HepG2 (cell line): ENCODE data around the gene GIPC2. TPM values are rescaled to one million over a fixed set of nuclear protein-coding genes. Genes with fewer than 3 reads are reported as not detected.

ENCODE experiments used
- ATAD3A ChIP-seq: sonication (generic); formaldehyde crosslinking; IDR thresholded peaks from 2 replicates; pipeline ENCODE4 v1.4.0; 2020; ENCODE audit warnings: missing genetic modification reagents
- DNMT3B ChIP-seq: conservative IDR thresholded peaks from 2 replicates; pipeline ENCODE4 v1.6.1; 2016; ENCODE audit warnings: missing biosample characterization, control low read depth
- ELF3 ChIP-seq: IDR thresholded peaks from 2 replicates; pipeline ENCODE4 v1.6.1; 2016; ENCODE audit warnings: missing genetic modification reagents, missing compliant biosample characterization
- ESRRA ChIP-seq: sonication (generic); formaldehyde crosslinking; IDR thresholded peaks from 2 replicates; pipeline ENCODE4 v1.5.1; 2020; ENCODE audit warnings: mild to moderate bottlenecking, low read depth, missing genetic modification reagents
- FIP1L1 ChIP-seq: fragments of 200-400 bp; formaldehyde crosslinking; IDR thresholded peaks from 2 replicates; pipeline ENCODE4 v1.6.1; 2018; ENCODE audit warnings: low read depth, mild to moderate bottlenecking, low read length, moderate library complexity, borderline replicate concordance; ENCODE audit not compliant: insufficient read depth
- FLYWCH1 ChIP-seq: sonication (generic); formaldehyde crosslinking; IDR thresholded peaks from 2 replicates; pipeline ENCODE4 v1.8.1; 2023; ENCODE audit warnings: mild to moderate bottlenecking, missing genetic modification reagents
- NAIF1 ChIP-seq: sonication (generic); formaldehyde crosslinking; IDR thresholded peaks from 2 replicates; pipeline ENCODE4 v1.5.0; 2020; ENCODE audit warnings: mild to moderate bottlenecking, missing genetic modification reagents, borderline replicate concordance
- NBN ChIP-seq: fragments of 450-650 bp; conservative IDR thresholded peaks from 2 replicates; pipeline ENCODE4 v1.6.1; 2017
- NR2C2 ChIP-seq: sonication (generic); formaldehyde crosslinking; IDR thresholded peaks from 2 replicates; pipeline ENCODE4 v1.4.0; 2020; ENCODE audit warnings: missing genetic modification reagents, mild to moderate bottlenecking, moderate library complexity, borderline replicate concordance
- PHF21A ChIP-seq: sonication (generic); formaldehyde crosslinking; IDR thresholded peaks from 2 replicates; pipeline ENCODE4 v1.5.0; 2020; ENCODE audit warnings: mild to moderate bottlenecking, missing genetic modification reagents
- RXRA ChIP-seq: sonication (generic); formaldehyde crosslinking; IDR thresholded peaks from 2 replicates; pipeline ENCODE4 v1.5.1; 2020; ENCODE audit warnings: missing genetic modification reagents
- SNAI1 ChIP-seq: sonication (generic); formaldehyde crosslinking; IDR thresholded peaks from 2 replicates; pipeline ENCODE4 v1.5.0; 2020; ENCODE audit warnings: mild to moderate bottlenecking, missing genetic modification reagents, borderline replicate concordance
- SNRNP70 ChIP-seq: fragments of 200-400 bp; formaldehyde crosslinking; IDR thresholded peaks from 2 replicates; pipeline ENCODE4 v1.6.1; 2017; ENCODE audit warnings: mild to moderate bottlenecking, low read depth, low read length, moderate library complexity
- ZEB1 ChIP-seq: IDR thresholded peaks from 2 replicates; pipeline ENCODE4 v1.6.1; 2012; ENCODE audit warnings: mild to moderate bottlenecking, low read depth, inconsistent platforms; ENCODE audit not compliant: insufficient replicate concordance
- ZNF441 ChIP-seq: sonication (generic); formaldehyde crosslinking; IDR thresholded peaks from 2 replicates; pipeline ENCODE4 v1.7.0; 2021; ENCODE audit warnings: missing genetic modification reagents, borderline replicate concordance
- ZNF598 ChIP-seq: sonication (generic); formaldehyde crosslinking; IDR thresholded peaks from 2 replicates; pipeline ENCODE4 v1.5.1; 2020; ENCODE audit warnings: mild to moderate bottlenecking, missing genetic modification reagents, borderline replicate concordance
- ZNF891 ChIP-seq: sonication (generic); formaldehyde crosslinking; IDR thresholded peaks from 2 replicates; pipeline ENCODE4 v1.5.0; 2020; ENCODE audit warnings: mild to moderate bottlenecking, missing genetic modification reagents
- polyA plus RNA-seq, 8 experiments: library from polyadenylated mRNA; depleted of rRNA in 3 of 8; stranded (reverse) in 7 of 8; unstranded in 1 of 8; fragments of >200 nt; fragmentation: Illumina TruSeq in 4 of 8; extraction: Trizol in 4 of 8; gene quantifications; 2 replicates each; pipeline versions ENCODE4 v1.2.1 to v1.2.3, GENCODE V29; 2011 to 2016; ENCODE audit warnings: low read depth in 4 of 8, missing spikeins in 1 of 8, mixed read lengths in 1 of 8; ENCODE audit not compliant: insufficient read depth in 1 of 8
- total RNA-seq, 5 experiments: library from RNA; depleted of rRNA; stranded (reverse); fragments of >200 nt; fragmentation: Illumina TruSeq; extraction: Trizol; gene quantifications; 2 replicates each; pipeline ENCODE4 v1.2.3, GENCODE V29; 2016; ENCODE audit warnings: low read depth in 1 of 5
- TF ChIP-seq, protein P1 (sequence below): sonication (generic); formaldehyde crosslinking; IDR thresholded peaks from 2 replicates; pipeline ENCODE4 v1.4.0; 2020; ENCODE audit warnings: low read depth, mild to moderate bottlenecking, missing genetic modification reagents
- TF ChIP-seq, protein P2 (sequence below): sonication (generic); formaldehyde crosslinking; IDR thresholded peaks from 2 replicates; pipeline ENCODE4 v1.4.0; 2020; ENCODE audit warnings: missing genetic modification reagents, borderline replicate concordance
- TF ChIP-seq, protein P3 (sequence below): sonication (generic); formaldehyde crosslinking; IDR thresholded peaks from 2 replicates; pipeline ENCODE4 v1.5.1; 2020; ENCODE audit warnings: missing genetic modification reagents, mild to moderate bottlenecking, borderline replicate concordance
- TF ChIP-seq, protein P4 (sequence below): sonication (generic); formaldehyde crosslinking; IDR thresholded peaks from 2 replicates; pipeline ENCODE4 v1.4.0; 2020; ENCODE audit warnings: missing genetic modification reagents, mild to moderate bottlenecking, borderline replicate concordance

GIPC2 gene
- total and polyA plus RNA-seq, 2 of the 13 experiments (the other 11 are each of a cell fraction or from before 2014, with no cell fraction given): 6.1 to 21.6 TPM

DNA sequence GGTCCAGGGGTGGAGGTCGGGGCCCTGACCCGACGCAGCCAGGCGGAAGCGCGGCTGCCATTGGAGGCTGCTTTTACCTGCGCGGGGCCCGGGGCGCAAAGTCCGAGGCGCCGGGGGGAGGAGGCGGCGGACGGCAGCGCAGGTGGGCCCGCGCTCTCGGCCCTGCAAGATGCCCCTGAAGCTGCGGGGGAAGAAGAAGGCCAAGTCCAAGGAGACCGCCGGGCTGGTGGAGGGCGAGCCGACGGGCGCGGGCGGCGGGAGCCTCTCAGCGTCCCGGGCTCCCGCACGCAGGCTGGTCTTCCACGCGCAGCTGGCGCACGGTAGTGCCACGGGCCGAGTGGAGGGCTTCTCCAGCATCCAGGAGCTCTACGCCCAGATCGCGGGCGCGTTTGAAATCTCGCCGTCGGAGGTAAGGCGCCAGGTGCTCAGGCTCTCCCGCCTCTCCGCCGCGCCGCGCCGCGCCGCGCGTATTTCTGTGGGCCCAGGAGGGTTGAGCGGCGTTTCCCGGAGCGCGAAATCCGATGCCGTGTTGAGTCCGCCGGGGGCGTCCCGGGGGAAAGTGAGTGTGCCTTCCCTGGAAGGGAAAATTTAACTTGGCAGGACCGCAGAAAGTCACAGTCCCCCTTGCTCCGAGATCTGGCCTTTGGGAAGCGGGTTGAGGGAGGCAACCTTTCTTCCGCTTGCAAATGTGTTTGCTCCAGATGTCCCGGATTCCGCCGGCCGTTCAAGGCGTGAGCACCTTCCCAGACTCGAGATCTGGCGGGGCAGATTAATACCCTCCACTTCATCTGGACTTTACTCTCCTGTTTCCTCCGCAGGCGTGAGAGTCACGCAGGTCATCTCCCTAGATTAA, at the start of gene GIPC2 (continued):
- TF ChIP-seq ZNF891 (CRISPR knock-in tag): no peak
- TF ChIP-seq ATAD3A (CRISPR knock-in tag): no peak
- peak; percentile 62; the same call in 1 of the 2 replicates for TF ChIP-seq NAIF1 (CRISPR knock-in tag)
- TF ChIP-seq ESRRA (CRISPR knock-in tag): 0 out of 2 replicates have a peak, but pooled peaks have one; percentile 53
- TF ChIP-seq, protein P1, sequence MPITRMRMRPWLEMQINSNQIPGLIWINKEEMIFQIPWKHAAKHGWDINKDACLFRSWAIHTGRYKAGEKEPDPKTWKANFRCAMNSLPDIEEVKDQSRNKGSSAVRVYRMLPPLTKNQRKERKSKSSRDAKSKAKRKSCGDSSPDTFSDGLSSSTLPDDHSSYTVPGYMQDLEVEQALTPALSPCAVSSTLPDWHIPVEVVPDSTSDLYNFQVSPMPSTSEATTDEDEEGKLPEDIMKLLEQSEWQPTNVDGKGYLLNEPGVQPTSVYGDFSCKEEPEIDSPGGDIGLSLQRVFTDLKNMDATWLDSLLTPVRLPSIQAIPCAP (CRISPR knock-in tag): no peak
- 0 out of 2 replicates have a peak, but pooled peaks have one; percentile 54 for TF ChIP-seq DNMT3B (CRISPR knock-in tag)
- peak; percentile 91 for TF ChIP-seq NR2C2 (CRISPR knock-in tag)
- peak; percentile 47; the same call in 1 of the 2 replicates for TF ChIP-seq RXRA
- TF ChIP-seq ZNF598 (CRISPR knock-in tag): peak; percentile 75
- no peak for TF ChIP-seq FIP1L1
- TF ChIP-seq, protein P2, sequence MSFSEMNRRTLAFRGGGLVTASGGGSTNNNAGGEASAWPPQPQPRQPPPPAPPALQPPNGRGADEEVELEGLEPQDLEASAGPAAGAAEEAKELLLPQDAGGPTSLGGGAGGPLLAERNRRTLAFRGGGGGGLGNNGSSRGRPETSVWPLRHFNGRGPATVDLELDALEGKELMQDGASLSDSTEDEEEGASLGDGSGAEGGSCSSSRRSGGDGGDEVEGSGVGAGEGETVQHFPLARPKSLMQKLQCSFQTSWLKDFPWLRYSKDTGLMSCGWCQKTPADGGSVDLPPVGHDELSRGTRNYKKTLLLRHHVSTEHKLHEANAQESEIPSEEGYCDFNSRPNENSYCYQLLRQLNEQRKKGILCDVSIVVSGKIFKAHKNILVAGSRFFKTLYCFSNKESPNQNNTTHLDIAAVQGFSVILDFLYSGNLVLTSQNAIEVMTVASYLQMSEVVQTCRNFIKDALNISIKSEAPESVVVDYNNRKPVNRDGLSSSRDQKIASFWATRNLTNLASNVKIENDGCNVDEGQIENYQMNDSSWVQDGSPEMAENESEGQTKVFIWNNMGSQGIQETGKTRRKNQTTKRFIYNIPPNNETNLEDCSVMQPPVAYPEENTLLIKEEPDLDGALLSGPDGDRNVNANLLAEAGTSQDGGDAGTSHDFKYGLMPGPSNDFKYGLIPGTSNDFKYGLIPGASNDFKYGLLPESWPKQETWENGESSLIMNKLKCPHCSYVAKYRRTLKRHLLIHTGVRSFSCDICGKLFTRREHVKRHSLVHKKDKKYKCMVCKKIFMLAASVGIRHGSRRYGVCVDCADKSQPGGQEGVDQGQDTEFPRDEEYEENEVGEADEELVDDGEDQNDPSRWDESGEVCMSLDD (CRISPR knock-in tag): no peak
- TF ChIP-seq SNRNP70: no peak
- TF ChIP-seq ZEB1: peak; percentile 99
- TF ChIP-seq NBN: no peak
- TF ChIP-seq ELF3 (CRISPR knock-in tag): peak; percentile 68; the same call in 1 of the 2 replicates
- TF ChIP-seq FLYWCH1 (CRISPR knock-in tag): no peak
- no peak for TF ChIP-seq SNAI1 (CRISPR knock-in tag)
- TF ChIP-seq, protein P3, sequence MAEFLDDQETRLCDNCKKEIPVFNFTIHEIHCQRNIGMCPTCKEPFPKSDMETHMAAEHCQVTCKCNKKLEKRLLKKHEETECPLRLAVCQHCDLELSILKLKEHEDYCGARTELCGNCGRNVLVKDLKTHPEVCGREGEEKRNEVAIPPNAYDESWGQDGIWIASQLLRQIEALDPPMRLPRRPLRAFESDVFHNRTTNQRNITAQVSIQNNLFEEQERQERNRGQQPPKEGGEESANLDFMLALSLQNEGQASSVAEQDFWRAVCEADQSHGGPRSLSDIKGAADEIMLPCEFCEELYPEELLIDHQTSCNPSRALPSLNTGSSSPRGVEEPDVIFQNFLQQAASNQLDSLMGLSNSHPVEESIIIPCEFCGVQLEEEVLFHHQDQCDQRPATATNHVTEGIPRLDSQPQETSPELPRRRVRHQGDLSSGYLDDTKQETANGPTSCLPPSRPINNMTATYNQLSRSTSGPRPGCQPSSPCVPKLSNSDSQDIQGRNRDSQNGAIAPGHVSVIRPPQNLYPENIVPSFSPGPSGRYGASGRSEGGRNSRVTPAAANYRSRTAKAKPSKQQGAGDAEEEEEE: no peak
- peak; percentile 87 for TF ChIP-seq PHF21A (CRISPR knock-in tag)
- TF ChIP-seq, protein P4, sequence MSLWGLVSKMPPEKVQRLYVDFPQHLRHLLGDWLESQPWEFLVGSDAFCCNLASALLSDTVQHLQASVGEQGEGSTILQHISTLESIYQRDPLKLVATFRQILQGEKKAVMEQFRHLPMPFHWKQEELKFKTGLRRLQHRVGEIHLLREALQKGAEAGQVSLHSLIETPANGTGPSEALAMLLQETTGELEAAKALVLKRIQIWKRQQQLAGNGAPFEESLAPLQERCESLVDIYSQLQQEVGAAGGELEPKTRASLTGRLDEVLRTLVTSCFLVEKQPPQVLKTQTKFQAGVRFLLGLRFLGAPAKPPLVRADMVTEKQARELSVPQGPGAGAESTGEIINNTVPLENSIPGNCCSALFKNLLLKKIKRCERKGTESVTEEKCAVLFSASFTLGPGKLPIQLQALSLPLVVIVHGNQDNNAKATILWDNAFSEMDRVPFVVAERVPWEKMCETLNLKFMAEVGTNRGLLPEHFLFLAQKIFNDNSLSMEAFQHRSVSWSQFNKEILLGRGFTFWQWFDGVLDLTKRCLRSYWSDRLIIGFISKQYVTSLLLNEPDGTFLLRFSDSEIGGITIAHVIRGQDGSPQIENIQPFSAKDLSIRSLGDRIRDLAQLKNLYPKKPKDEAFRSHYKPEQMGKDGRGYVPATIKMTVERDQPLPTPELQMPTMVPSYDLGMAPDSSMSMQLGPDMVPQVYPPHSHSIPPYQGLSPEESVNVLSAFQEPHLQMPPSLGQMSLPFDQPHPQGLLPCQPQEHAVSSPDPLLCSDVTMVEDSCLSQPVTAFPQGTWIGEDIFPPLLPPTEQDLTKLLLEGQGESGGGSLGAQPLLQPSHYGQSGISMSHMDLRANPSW: no peak
- TF ChIP-seq ZNF441: 0 out of 2 replicates have a peak, but pooled peaks have one; percentile 23
